H1 (cell line): Measurements from ENCODE around the gene RECK. TPM values are rescaled to one million over a fixed set of nuclear protein-coding genes. Genes with fewer than 3 reads are reported as not detected.

ENCODE experiments used
- CHD1 ChIP-seq: IDR thresholded peaks from 2 replicates; pipeline ENCODE4 v1.6.1; 2012; ENCODE audit warnings: low read depth, low read length, improper control_type of control experiment
- E2F6 ChIP-seq: IDR thresholded peaks from 2 replicates; pipeline ENCODE4 v1.6.1; 2012; ENCODE audit warnings: inconsistent platforms
- GABPA ChIP-seq: IDR thresholded peaks from 2 replicates; pipeline ENCODE4 v1.6.1; 2011; ENCODE audit warnings: mild to moderate bottlenecking, low read length, moderate library complexity, borderline replicate concordance; ENCODE audit not compliant: insufficient read depth
- JUN ChIP-seq: IDR thresholded peaks from 2 replicates; pipeline ENCODE4 v1.6.1; 2011; ENCODE audit warnings: low read depth, mild to moderate bottlenecking, improper control_type of control experiment, low read length
- KDM4A ChIP-seq: IDR thresholded peaks from one replicate; pipeline ENCODE4 v1.7.1; 2012; ENCODE audit warnings: low read depth, mild to moderate bottlenecking, moderate library complexity, low read length, inconsistent platforms; ENCODE audit not compliant: severe bottlenecking
- polyA plus RNA-seq, 7 experiments: library from polyadenylated mRNA; depleted of rRNA in 3 of 7; stranded (reverse) in 5 of 7; unstranded in 2 of 7; fragments of >200 nt in 5 of 7; fragments of 200-250 nt in 2 of 7; gene quantifications; 1 replicate in 5 of 7; 2 replicates in 1 of 7; 4 replicates in 1 of 7; pipeline versions ENCODE4 v1.2.1 to v1.2.3, GENCODE V29; 2011 to 2013; ENCODE audit warnings: missing spikeins in 2 of 7, mixed read lengths in 2 of 7
- total RNA-seq: library from RNA; stranded (reverse); fragmentation: NEBNext Ultra II Directional; extraction: Animal tissue kit (Norgen Biotek cat#: 25700); gene quantifications from 2 replicates; pipeline ENCODE4 v1.2.1, GENCODE V29; 2021

RECK gene
- total and polyA plus RNA-seq, 2 of the 8 experiments (the other 6 are each of a cell fraction or from before 2014, with no cell fraction given) = 5.4 to 9.8 TPM

- no peak for TF ChIP-seq KDM4A
- TF ChIP-seq CHD1 = no peak
- no peak for TF ChIP-seq JUN
- no peak for TF ChIP-seq E2F6
- TF ChIP-seq GABPA = no peak
Observed at GRCh38 chr9:36132086-36132485, 95.4 kb downstream of the RECK start (continued).
